ENCODE data around the gene GALR2.

GRCh38 chr17:76065775-76066174, 8.8 kb upstream of the GALR2 start:
- TF ChIP-seq CTCF (IDR thresholded peaks at IDR 0.05) (no peak), POLR2A (IDR thresholded peaks at IDR 0.05) (no peak)

Data from right lobe of liver (tissue), 4 donors.